Sigmoid colon (tissue), 4 donors: ENCODE measurements around the gene ADAMTSL1.

Experiments
- CTCF ChIP-seq, 4 experiments: fragments of 450-650 bp in 3 of 4; fragments of 200-600 bp in 1 of 4; IDR thresholded peaks; one replicate each; pipeline ENCODE4 v1.5.1; 2016 to 2019; ENCODE audit warnings: antibody characterized with exemption in 4 of 4, mild to moderate bottlenecking in 3 of 4, moderate library complexity in 2 of 4
- EP300 ChIP-seq, 4 donors: sonication (generic); formaldehyde crosslinking; IDR thresholded peaks; one replicate each; pipeline ENCODE4 v1.6.1; 2017; ENCODE audit warnings: antibody characterized with exemption in 4 of 4
- POLR2A ChIP-seq, 2 donors: fragments of 450-650 bp; IDR thresholded peaks; one replicate each; pipeline ENCODE4 v1.6.1; 2016; ENCODE audit warnings: antibody characterized with exemption in 2 of 2, mild to moderate bottlenecking in 2 of 2, moderate library complexity in 2 of 2
- POLR2AphosphoS5 ChIP-seq, 4 donors: sonication (generic); formaldehyde crosslinking; IDR thresholded peaks; one replicate each; pipeline ENCODE4 v1.6.1; 2017; ENCODE audit warnings: antibody characterized with exemption in 4 of 4

- no peak for TF ChIP-seq CTCF (IDR thresholded peaks at IDR 0.05)
- TF ChIP-seq POLR2A (IDR thresholded peaks at IDR 0.05) = no peak
- no peak for TF ChIP-seq POLR2AphosphoS5 (IDR thresholded peaks at IDR 0.05)
- TF ChIP-seq EP300 (IDR thresholded peaks at IDR 0.05) = no peak
Measured at GRCh38 chr9:18463991-18464390, 10.0 kb upstream of the ADAMTSL1 start.
